K562 (cell line): Measurements from ENCODE around the gene SYT15. TPM values are rescaled to one million over a fixed set of nuclear protein-coding genes. Genes with fewer than 3 reads are reported as not detected.
A peak's percentile ranks its signal among the peaks of the same experiment; 100 is the strongest.

ENCODE experiments used
- ATAC-seq: fragments of 200-7000 bp; cut with Tn5 transposase; 3 replicates; pipeline ENCODE4 v1.9.1; 2020; ENCODE audit warnings: moderate library complexity
- BruUV-seq: library from RNA; stranded (reverse); fragments of 400-500 nt; replicated peaks from 2 replicates; lab custom pipeline; 2021; lab: Mats Ljungman, UMichigan
- CTCF ChIA-PET: fragments of 300-600 bp; formaldehyde crosslinking; extraction: SDS; loops from one replicate; lab custom pipeline; 2021; ENCODE audit warnings: low intra/inter-chr PET ratio; lab: Yijun Ruan, JAX
- POLR2A ChIA-PET: fragments of 300-600, 350-650 bp; sonication (Branson Sonifier 250); formaldehyde crosslinking; extraction: SDS; loops from one replicate; lab custom pipeline; 2021; ENCODE audit warnings: antibody characterized with exemption, inconsistent platforms; lab: Yijun Ruan, JAX
- DNase-seq, 4 experiments: peaks; one replicate each; pipeline versions ENCODE4 v3.0.0 to v3.0.0-alpha.2; 2011 to 2018; ENCODE audit warnings: low spot score in 3 of 4, mixed read lengths in 3 of 4; ENCODE audit errors: extremely low read depth in 1 of 4
- FAIRE-seq: peaks from 2 replicates; lab custom pipeline; 2011; peaks lifted over from hg19 to GRCh38; lab: Jason Lieb, UNC
- H2AFZ ChIP-seq: 2 replicates; pipeline ENCODE4 v1.6.0; 2011; ENCODE audit warnings: low read depth, low read length, control low read depth, inconsistent platforms
- H3K27ac ChIP-seq: fragments of 200-600 bp; 3 replicates; pipeline ENCODE4 v1.8.0; 2011; ENCODE audit warnings: low read depth, mild to moderate bottlenecking, control low read depth, inconsistent platforms, low read length, moderate library complexity, mixed read lengths; ENCODE audit errors: extremely low read depth
- H3K27me3 ChIP-seq, 2 experiments: fragments of 300-600 bp in 1 of 2; 2 replicates in 1 of 2; 3 replicates in 1 of 2; pipeline versions ENCODE4 v1.6.0 to v1.8.0; 2011; ENCODE audit warnings: inconsistent platforms in 2 of 2, low read length in 2 of 2, mild to moderate bottlenecking in 1 of 2, mixed read lengths in 1 of 2, moderate library complexity in 1 of 2; ENCODE audit not compliant: control insufficient read depth in 2 of 2, insufficient read depth in 2 of 2
- H3K36me3 ChIP-seq: fragments of 300-600 bp; 3 replicates; pipeline ENCODE4 v1.8.0; 2011; ENCODE audit warnings: mild to moderate bottlenecking, low read length, inconsistent platforms; ENCODE audit not compliant: control insufficient read depth, insufficient read depth
- H3K4me1 ChIP-seq, 2 experiments: fragments of 200-600 bp in 1 of 2; replicated peaks in 1 of 2; 2 replicates in 1 of 2; 3 replicates in 1 of 2; pipeline versions ENCODE4 v1.5.1 to v1.8.0; 2011; ENCODE audit warnings: inconsistent platforms in 2 of 2, low read length in 2 of 2, mild to moderate bottlenecking in 1 of 2, mixed read lengths in 1 of 2, moderate library complexity in 1 of 2; ENCODE audit not compliant: control insufficient read depth in 2 of 2, insufficient read depth in 2 of 2
- H3K4me2 ChIP-seq: 2 replicates; pipeline ENCODE4 v1.6.1; 2011; ENCODE audit warnings: low read length, control low read depth, inconsistent platforms, mixed read lengths; ENCODE audit not compliant: insufficient read depth
- H3K4me3 ChIP-seq: fragments of 200-600 bp; sonication (generic), shearing (Covaris generic); 2 replicates; pipeline ENCODE4 v1.5.1; 2016; ENCODE audit warnings: control low read depth, inconsistent platforms
- H3K79me2 ChIP-seq: fragments of 200-600 bp; 3 replicates; pipeline ENCODE4 v1.8.0; 2011; ENCODE audit warnings: low read length, inconsistent platforms; ENCODE audit not compliant: control insufficient read depth, insufficient read depth
- H3K9ac ChIP-seq, 2 experiments: 2 replicates each; pipeline versions ENCODE4 v1.6.0 to v1.6.1; 2011; ENCODE audit warnings: low read depth in 2 of 2, low read length in 2 of 2, control low read depth in 1 of 2, inconsistent platforms in 1 of 2, mild to moderate bottlenecking in 1 of 2, mixed read lengths in 1 of 2; ENCODE audit not compliant: insufficient read depth in 1 of 2
- H3K9me1 ChIP-seq: one replicate; pipeline ENCODE4 v1.6.0; 2011; ENCODE audit warnings: inconsistent platforms, mild to moderate bottlenecking, low read length, moderate library complexity; ENCODE audit not compliant: control insufficient read depth, insufficient read depth
- H3K9me3 ChIP-seq: replicated peaks from 2 replicates; pipeline ENCODE4 v1.5.1; 2011; ENCODE audit warnings: low read depth, low read length, inconsistent platforms; ENCODE audit not compliant: control insufficient read depth, insufficient read depth
- H4K20me1 ChIP-seq: replicated peaks from 2 replicates; pipeline ENCODE4 v1.6.1; 2011; ENCODE audit warnings: low read length, inconsistent platforms, mixed read lengths; ENCODE audit not compliant: control insufficient read depth, insufficient read depth
- BACH1 ChIP-seq: fragments of 200-800 bp; sonication (Bioruptor generic); IDR thresholded peaks from 2 replicates; pipeline ENCODE4 v1.6.1; 2016; ENCODE audit warnings: missing genetic modification characterization, missing compliant biosample characterization
- FOS ChIP-seq: IDR thresholded peaks from 3 replicates; pipeline ENCODE4 v1.6.1; 2011; ENCODE audit not compliant: insufficient read length; ENCODE audit errors: extremely low read depth
- FOXK1 ChIP-seq: sonication (generic); formaldehyde crosslinking; IDR thresholded peaks from 2 replicates; pipeline ENCODE4 v1.8.0; 2022; ENCODE audit warnings: missing genetic modification reagents, mild to moderate bottlenecking, borderline replicate concordance
- HDAC2 ChIP-seq: fragments of 450-650 bp; IDR thresholded peaks from 2 replicates; pipeline ENCODE4 v1.6.1; 2016; ENCODE audit warnings: mild to moderate bottlenecking
- KLF13 ChIP-seq: fragments of 450-650 bp; IDR thresholded peaks from 2 replicates; pipeline ENCODE4 v1.6.1; 2016; ENCODE audit warnings: missing genetic modification characterization, low read depth, mild to moderate bottlenecking, missing compliant biosample characterization, moderate library complexity, borderline replicate concordance
- MAFK ChIP-seq: IDR thresholded peaks from 2 replicates; pipeline ENCODE4 v1.6.1; 2011; ENCODE audit warnings: low read length, improper control_type of control experiment
- PHB2 ChIP-seq: fragments of 450-650 bp; IDR thresholded peaks from 2 replicates; pipeline ENCODE4 v1.6.1; 2017; ENCODE audit warnings: low read depth
- PPARD ChIP-seq: fragments of 250-450 bp; sonication (Bioruptor Pico); IDR thresholded peaks from 2 replicates; pipeline ENCODE4 v1.8.0; 2022; ENCODE audit warnings: inconsistent platforms, mild to moderate bottlenecking, moderate library complexity
- PTRF ChIP-seq: fragments of 450-650 bp; IDR thresholded peaks from 2 replicates; pipeline ENCODE4 v1.6.1; 2016; ENCODE audit warnings: mild to moderate bottlenecking, missing genetic modification characterization, missing compliant biosample characterization
- PURB ChIP-seq: sonication (generic); formaldehyde crosslinking; IDR thresholded peaks from 2 replicates; pipeline ENCODE4 v1.9.0; 2021; ENCODE audit warnings: low read depth, mild to moderate bottlenecking, missing genetic modification reagents
- RREB1 ChIP-seq: fragments of 250-450 bp; sonication (Bioruptor Pico); IDR thresholded peaks from 2 replicates; pipeline ENCODE4 v1.4.0; 2020
- TRIM24 ChIP-seq, 2 experiments: fragments of 450-650 bp; IDR thresholded peaks; 2 replicates each; pipeline ENCODE4 v1.6.1; 2016
- XRCC4 ChIP-seq: IDR thresholded peaks from one replicate; pipeline ENCODE4 v1.6.1; 2011; ENCODE audit not compliant: insufficient read depth, insufficient read length; ENCODE audit errors: extremely low read depth
- ZC3H8 ChIP-seq: fragments of 450-650 bp; IDR thresholded peaks from 2 replicates; pipeline ENCODE4 v1.6.1; 2017
- ZNF655 ChIP-seq: fragments of 250-450 bp; sonication (Bioruptor Pico); IDR thresholded peaks from 2 replicates; pipeline ENCODE4 v1.5.0; 2021
- ZNF77 ChIP-seq: fragments of 250-450 bp; sonication (Bioruptor Pico); IDR thresholded peaks from 2 replicates; pipeline ENCODE4 v1.5.0; 2020
- WGBS: fragments of 100-300 bp; shearing (Covaris generic); methylation state at CpG from one replicate; pipeline ENCODE4 v1.1.6; 2016; ENCODE audit warnings: low coverage, mixed read lengths; ENCODE audit not compliant: insufficient coverage; ENCODE audit errors: missing lambda C conversion rate; 5-methylcytosine and 5-hydroxymethylcytosine counted together
- in situ Hi-C: fragments of 300-500 bp; cut with MboI; formaldehyde crosslinking; loops from 4 replicates; pipeline ENCODE4 v1.15.0; 2018; ENCODE audit warnings: inconsistent platforms, mixed read lengths
- intact Hi-C: fragments of 100-400 bp; cut with micrococcal nuclease; formaldehyde crosslinking; loops from 2 replicates; pipeline ENCODE4 v1.14.2; 2022
- polyA plus RNA-seq, 8 experiments: library from polyadenylated mRNA; depleted of rRNA in 4 of 8; stranded (reverse) in 5 of 8; unstranded in 3 of 8; fragments of >200 nt; fragmentation: Nextera tagmentation in 2 of 8; fragmentation: Illumina TruSeq in 1 of 8; extraction: Ambion mirVana in 2 of 8; extraction: Trizol in 1 of 8; gene quantifications; 2 replicates each; pipeline versions ENCODE4 v1.2.1 to v1.2.3, GENCODE V29; 2011 to 2014; ENCODE audit warnings: inconsistent platforms in 1 of 8, missing spikeins in 1 of 8
- total RNA-seq, 7 experiments: library from RNA; depleted of rRNA in 6 of 7; stranded (reverse); fragments of >200 nt in 6 of 7; fragmentation: Illumina TruSeq in 2 of 7; extraction: Trizol in 2 of 7; gene quantifications; 2 replicates each; pipeline versions ENCODE4 v1.2.1 to v1.2.3, GENCODE V29; 2011 to 2021; ENCODE audit warnings: low replicate concordance in 1 of 7

Gene SYT15
- total and polyA plus RNA-seq, 9 of the 15 experiments (the other 6 are each of a cell fraction or from before 2014, with no cell fraction given), result 0.05 to 0.82 (median 0.21) TPM; not detected in 1

GRCh38 chr10:46558392-46559185 lies 20.3 kb upstream of the SYT15 start:
- Histone ChIP-seq H3K27ac (no peak overlapping the region), H3K4me3 (no peak overlapping the region), H2AFZ (no peak overlapping the region), H3K9me3 (no peaks in the 10 kb centered on the region), H3K9me1 (no peaks in the 10 kb centered on the region), H3K4me1 (peaks cover 0 to 14% of the 10 kb centered on the region in 2 experiments; a peak in 1 of 5 replicates), H3K27me3 (peaks cover 25 to 61% of the 10 kb centered on the region in 2 experiments), H3K4me2 (no peak overlapping the region), H3K36me3 (no peaks in the 10 kb centered on the region), H3K9ac (no peak overlapping the region), H4K20me1 (peaks cover 33% of the 10 kb centered on the region), H3K79me2 (no peaks in the 10 kb centered on the region)
- WGBS, result under 1% methylated on average over 9 of the region's 9 CpGs
- no peak for FAIRE-seq
- intact Hi-C loops (no loop called here), in situ Hi-C loops (loop anchor here (5.0 kb wide), 1 partner anchor 1219 kb away; no protein-coding TSS in a partner anchor)
- ATAC-seq, result no peak
- BruUV-seq, result no TSS peak
- POLR2A ChIA-PET, result interaction anchor here (1.1 to 1.7 kb wide), 2 partner anchors 12 to 14 kb away, joined by 4 to 6 read pairs; no protein-coding TSS in a partner anchor
- DNase-seq, result no peak
- TF ChIP-seq XRCC4 (no peak), RREB1 (CRISPR knock-in tag) (no peak), ZNF655 (CRISPR knock-in tag) (no peak), FOXK1 (CRISPR knock-in tag) (no peak), HDAC2 (no peak), PURB (CRISPR knock-in tag) (no peak), MAFK (no peak), FOS (no peak), KLF13 (no peak), ZC3H8 (no peak), PTRF (tag) (no peak), PPARD (0 out of 2 replicates have a peak, but pooled peaks have one; percentile 19), BACH1 (tag) (no peak), TRIM24 (IDR thresholded peaks at IDR 0.05) (no peak), ZNF77 (CRISPR knock-in tag) (0 out of 2 replicates have a peak, but pooled peaks have one; percentile 42), PHB2 (no peak)
- CTCF ChIA-PET, result no interaction called here
